ENCODE results near the gene ARHGAP30. TPM values are rescaled to one million over a fixed set of nuclear protein-coding genes. Genes with fewer than 3 reads are reported as not detected.

ARHGAP30 gene
- polyA plus RNA-seq, 1 experiment = not detected

DNA sequence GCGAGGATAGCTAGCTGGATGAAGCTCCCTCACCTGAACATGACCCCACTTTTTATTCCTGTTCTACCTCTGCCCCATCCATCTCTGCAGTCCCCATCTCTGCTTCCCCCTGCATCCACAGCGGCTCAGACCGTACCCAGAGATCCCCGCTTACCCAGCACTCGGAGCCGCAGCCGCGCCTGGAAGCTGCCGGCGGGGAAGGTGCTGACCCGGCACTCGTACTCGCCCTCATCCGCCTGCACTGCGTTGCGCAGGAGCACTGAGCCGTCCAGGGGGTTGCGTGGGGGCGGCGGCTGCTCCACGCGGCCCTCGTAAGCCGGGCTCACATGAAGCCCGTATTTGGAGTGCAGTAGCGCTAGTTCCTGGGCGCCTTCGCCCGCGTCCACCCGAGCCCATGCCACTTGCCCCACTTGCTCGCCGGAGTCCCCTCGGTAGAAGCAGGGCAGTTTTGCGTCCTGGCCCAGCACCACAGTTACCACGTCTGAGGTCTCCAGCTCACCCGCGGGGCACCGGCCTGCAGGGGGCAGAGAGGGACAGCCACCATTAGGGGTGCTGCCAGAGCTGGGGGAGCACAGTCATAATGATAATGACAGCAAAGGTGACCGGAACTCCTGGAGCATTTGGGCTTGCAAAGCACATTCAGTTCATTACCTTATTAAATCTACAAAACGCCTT is 9.9 kb upstream of the ARHGAP30 start:
- no peak for DNase-seq (ENCODE audit: low read depth, low spot score)
- TF ChIP-seq, protein P1, sequence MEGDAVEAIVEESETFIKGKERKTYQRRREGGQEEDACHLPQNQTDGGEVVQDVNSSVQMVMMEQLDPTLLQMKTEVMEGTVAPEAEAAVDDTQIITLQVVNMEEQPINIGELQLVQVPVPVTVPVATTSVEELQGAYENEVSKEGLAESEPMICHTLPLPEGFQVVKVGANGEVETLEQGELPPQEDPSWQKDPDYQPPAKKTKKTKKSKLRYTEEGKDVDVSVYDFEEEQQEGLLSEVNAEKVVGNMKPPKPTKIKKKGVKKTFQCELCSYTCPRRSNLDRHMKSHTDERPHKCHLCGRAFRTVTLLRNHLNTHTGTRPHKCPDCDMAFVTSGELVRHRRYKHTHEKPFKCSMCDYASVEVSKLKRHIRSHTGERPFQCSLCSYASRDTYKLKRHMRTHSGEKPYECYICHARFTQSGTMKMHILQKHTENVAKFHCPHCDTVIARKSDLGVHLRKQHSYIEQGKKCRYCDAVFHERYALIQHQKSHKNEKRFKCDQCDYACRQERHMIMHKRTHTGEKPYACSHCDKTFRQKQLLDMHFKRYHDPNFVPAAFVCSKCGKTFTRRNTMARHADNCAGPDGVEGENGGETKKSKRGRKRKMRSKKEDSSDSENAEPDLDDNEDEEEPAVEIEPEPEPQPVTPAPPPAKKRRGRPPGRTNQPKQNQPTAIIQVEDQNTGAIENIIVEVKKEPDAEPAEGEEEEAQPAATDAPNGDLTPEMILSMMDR (IDR thresholded peaks at IDR 0.05; ENCODE audit: low read depth, low read length) = 0 out of 2 replicates have a peak, but pooled peaks have one; percentile 1
- Histone ChIP-seq H3K4me3 (ENCODE audit: low read depth, low read length) (no peak overlapping the region), H3K27ac (ENCODE audit: low read depth, low read length) (no peak overlapping the region), H3K9me3 (ENCODE audit: control insufficient read depth, insufficient read depth, low read length) (no peaks in the 10 kb centered on the region; the same call in 1 of the 2 replicates), H3K27me3 (ENCODE audit: control insufficient read depth, insufficient read depth, low read length) (no peaks in the 10 kb centered on the region)
- ChIA-PET POLR2A (interaction anchor here (0.6 kb wide), 1 partner anchor 87 kb away, joined by 5 read pairs; no protein-coding TSS in a partner anchor), CTCF (interaction anchor here (0.5 kb wide), 1 partner anchor 66 kb away, joined by 4 read pairs; no protein-coding TSS in a partner anchor)

DNA sequence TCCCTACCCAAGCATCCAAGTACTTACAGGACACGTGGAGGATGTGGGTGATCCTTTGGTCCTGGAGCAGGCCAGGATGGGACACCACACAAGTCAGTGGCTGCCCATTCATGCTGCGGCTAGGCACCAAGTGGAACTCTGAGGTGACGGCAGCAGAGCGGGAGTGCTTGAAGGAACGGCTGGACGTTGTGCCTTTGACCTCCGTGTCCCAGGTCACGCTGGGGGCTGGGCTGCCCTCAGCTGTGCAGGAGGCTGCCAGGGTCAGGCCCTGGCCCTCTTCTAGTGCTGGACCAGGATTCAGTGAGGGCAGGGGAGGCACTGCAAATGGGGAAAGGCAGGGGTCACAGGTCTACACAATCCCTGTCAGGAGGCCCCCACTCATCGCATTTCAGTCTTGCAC is 7.7 kb upstream of the ARHGAP30 start:
- TF ChIP-seq, protein P1 (IDR thresholded peaks at IDR 0.05; ENCODE audit: low read depth, low read length) = no peak
- CTCF ChIA-PET = no interaction called here
- no peak for DNase-seq (ENCODE audit: low read depth, low spot score)
- Histone ChIP-seq H3K4me3 (ENCODE audit: low read depth, low read length) (no peak overlapping the region), H3K27me3 (ENCODE audit: control insufficient read depth, insufficient read depth, low read length) (no peaks in the 10 kb centered on the region), H3K27ac (ENCODE audit: low read depth, low read length) (no peak overlapping the region), H3K9me3 (ENCODE audit: control insufficient read depth, insufficient read depth, low read length) (no peaks in the 10 kb centered on the region; the same call in 1 of the 2 replicates)
- POLR2A ChIA-PET = no interaction called here

DNA sequence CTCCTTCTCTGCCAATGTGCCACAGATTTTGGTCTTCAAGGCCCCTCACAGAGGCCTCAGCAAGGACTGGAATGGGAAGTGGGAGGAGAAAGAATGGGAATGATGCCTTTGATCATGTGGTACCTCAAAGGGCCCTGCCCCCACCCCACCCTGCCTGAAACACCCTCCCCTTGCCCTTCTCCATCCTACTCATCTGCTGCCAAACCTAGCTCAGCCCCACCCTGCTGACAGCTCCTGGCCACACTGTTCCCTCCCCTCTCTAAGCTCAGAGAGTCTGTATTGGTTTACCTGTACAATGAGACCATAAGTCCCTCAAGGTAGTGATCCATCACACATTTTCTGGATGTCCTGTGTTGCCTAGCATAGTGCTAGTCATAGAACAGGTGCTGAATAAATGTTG is 6.7 kb upstream of the ARHGAP30 start:
- POLR2A ChIA-PET = no interaction called here
- TF ChIP-seq, protein P1 (IDR thresholded peaks at IDR 0.05; ENCODE audit: low read depth, low read length) = no peak
- no peak for DNase-seq (ENCODE audit: low read depth, low spot score)
- no peaks in the 10 kb centered on the region for H3K27me3 ChIP-seq (ENCODE audit: control insufficient read depth, insufficient read depth, low read length)
- no peak overlapping the region for H3K27ac ChIP-seq (ENCODE audit: low read depth, low read length)
- H3K9me3 ChIP-seq (ENCODE audit: control insufficient read depth, insufficient read depth, low read length) = no peaks in the 10 kb centered on the region; the same call in 1 of the 2 replicates
- no peak overlapping the region for H3K4me3 ChIP-seq (ENCODE audit: low read depth, low read length)
- CTCF ChIA-PET = no interaction called here

DNA sequence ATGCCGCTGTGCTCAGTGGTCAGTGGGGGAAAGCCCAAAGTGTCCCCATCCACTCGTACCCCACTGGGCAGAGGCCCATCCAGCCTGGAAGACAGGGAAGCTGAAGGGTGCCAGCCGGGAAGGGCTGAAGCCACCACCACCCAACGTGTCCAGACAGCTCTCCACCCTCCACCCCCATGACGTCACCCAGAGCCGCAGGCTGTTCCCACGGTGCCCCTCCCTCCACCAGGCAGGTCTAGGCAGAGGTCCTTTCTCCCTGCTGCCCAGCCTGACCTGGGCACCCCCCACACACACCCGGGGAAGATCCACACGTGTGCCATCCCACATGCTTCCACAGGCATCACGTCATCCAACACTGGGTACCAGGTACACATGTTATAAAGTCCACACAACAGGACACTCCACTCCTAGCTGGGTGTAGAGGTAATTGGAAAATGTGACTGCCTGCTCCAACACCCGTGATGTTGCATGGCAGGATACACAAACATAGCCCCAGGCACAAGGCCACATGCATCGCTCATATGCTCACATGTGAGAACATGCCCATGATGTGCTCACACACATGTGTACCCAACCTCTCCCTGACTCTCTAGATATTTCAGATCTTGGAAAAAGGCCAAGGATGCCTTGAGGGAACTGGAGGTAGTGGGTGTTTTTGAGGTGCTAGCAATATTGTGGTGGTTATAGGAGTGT is 5.1 kb upstream of the ARHGAP30 start:
- no peak for DNase-seq (ENCODE audit: low read depth, low spot score)
- TF ChIP-seq, protein P1 (IDR thresholded peaks at IDR 0.05; ENCODE audit: low read depth, low read length) = no peak
- H3K4me3 ChIP-seq (ENCODE audit: low read depth, low read length) = no peak overlapping the region
- no peaks in the 10 kb centered on the region; the same call in 1 of the 2 replicates for H3K9me3 ChIP-seq (ENCODE audit: control insufficient read depth, insufficient read depth, low read length)
- no peaks in the 10 kb centered on the region for H3K27me3 ChIP-seq (ENCODE audit: control insufficient read depth, insufficient read depth, low read length)
- CTCF ChIA-PET = no interaction called here
- no peak overlapping the region for H3K27ac ChIP-seq (ENCODE audit: low read depth, low read length)
- POLR2A ChIA-PET = no interaction called here
